RWPE1 (cell line): ENCODE results near the gene AKAP14.

ENCODE experiments used
- CTCF ChIA-PET: fragments of 350-600 bp; sonication (Branson Sonifier 250); formaldehyde crosslinking; extraction: SDS; loops from one replicate; lab custom pipeline; 2021; lab: Yijun Ruan, JAX
- POLR2A ChIA-PET: fragments of 400-600 bp; formaldehyde crosslinking; extraction: SDS; loops from one replicate; lab custom pipeline; 2020; ENCODE audit warnings: antibody characterized with exemption; ENCODE audit not compliant: low non-redundant PET; lab: Yijun Ruan, JAX
- DNase-seq: peaks from one replicate; pipeline ENCODE4 v3.0.0; 2012; ENCODE audit warnings: low spot score
- H3K27ac ChIP-seq: fragments of 450-650 bp; 2 replicates; pipeline ENCODE4 v1.5.1; 2017
- CTCF ChIP-seq: fragments of 450-650 bp; conservative IDR thresholded peaks from 2 replicates; pipeline ENCODE4 v1.5.1; 2017; ENCODE audit warnings: low read depth, mild to moderate bottlenecking

The AKAP14 gene

GRCh38 chrX:119871599-119872395 is 23.9 kb upstream of the AKAP14 start, which contains the start of the genes NDUFA1 and RNF113A:
Gene NDUFA1 (plus strand): TSS chrX:119871832. CDS start chrX:119871912, 80 bp downstream.
Gene RNF113A (minus strand): TSS chrX:119871733. CDS start chrX:119871613, 120 bp downstream.
- peak within 1 kb of the TSS; percentile 95 for H3K27ac ChIP-seq
- POLR2A ChIA-PET, result interaction anchor here (0.6 kb wide), 1 partner anchor 394 kb away, joined by 3 read pairs; no protein-coding TSS in a partner anchor
- TF ChIP-seq CTCF, result no peak
- peak; percentile 73 for DNase-seq
- CTCF ChIA-PET, result interaction anchor here (0.9 kb wide), 1 partner anchor 9 kb away, joined by 4 read pairs; no protein-coding TSS in a partner anchor

- ChIA-PET CTCF (no interaction called here), POLR2A (no interaction called here)
- no peak for TF ChIP-seq CTCF
- no peak overlapping the region for H3K27ac ChIP-seq
- no peak for DNase-seq
These were observed 17.0 kb upstream of the AKAP14 start for GRCh38 chrX:119878740-119879139.

GRCh38 chrX:119880076-119880475 is 15.6 kb upstream of the AKAP14 start:
- no peak for TF ChIP-seq CTCF
- POLR2A ChIA-PET, result no interaction called here
- CTCF ChIA-PET, result interaction anchor here (0.6 to 0.7 kb wide), 3 partner anchors 9 to 1002 kb away, joined by 3 to 4 read pairs (median 3); partner anchors contain the start of genes NDUFA1 and RNF113A
- no peak for DNase-seq
- no peak overlapping the region for H3K27ac ChIP-seq

GRCh38 chrX:119880552-119881437 is 14.9 kb upstream of the AKAP14 start:
- TF ChIP-seq CTCF, result peak; percentile 62
- ChIA-PET CTCF (interaction anchor here (0.6 to 0.7 kb wide), 2 partner anchors 9 to 90 kb away, joined by 3 to 4 read pairs; partner anchors contain the start of genes NDUFA1 and RNF113A), POLR2A (no interaction called here)
- DNase-seq, result peak; percentile 50
- H3K27ac ChIP-seq, result no peak overlapping the region

- POLR2A ChIA-PET, result no interaction called here
- CTCF ChIA-PET, result no interaction called here
These were observed 9.9 kb upstream of the AKAP14 start for GRCh38 chrX:119885554-119886428.

More at GRCh38 chrX:119885554-119886428, 9.9 kb upstream of the AKAP14 start:
- TF ChIP-seq CTCF, result no peak
- H3K27ac ChIP-seq, result no peak overlapping the region
- DNase-seq, result no peak
